Inflammatory macrophage treated with lipopolysaccharide for 4 hours (primary cell): Measurements from ENCODE around the gene WSCD1.
A peak's percentile ranks its signal among the peaks of the same experiment; 100 is the strongest.

ENCODE experiments used
- DNase-seq: peaks from one replicate; pipeline ENCODE4 v3.0.0-alpha.2; 2020

Gene WSCD1

DNA sequence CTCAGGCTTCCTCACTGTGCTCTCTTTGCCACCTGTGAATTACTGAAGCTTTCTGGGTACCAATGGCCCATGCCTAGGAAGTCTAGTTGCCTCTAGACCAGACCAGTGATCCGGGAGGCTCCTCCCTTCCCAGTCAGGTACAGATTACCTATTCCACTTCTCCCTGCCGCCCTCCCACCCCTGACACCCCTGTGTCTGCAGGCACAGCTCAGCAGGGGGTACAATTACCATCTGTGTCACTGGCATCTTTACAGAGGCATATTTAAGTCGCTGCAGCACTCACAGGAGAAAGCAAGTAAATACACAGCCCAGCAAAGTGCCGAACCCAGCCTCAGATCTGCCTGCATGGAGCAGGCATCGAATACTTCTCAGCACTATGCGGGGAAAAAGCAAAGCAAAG lies 5.3 kb upstream of the WSCD1 start:
- no peak for DNase-seq

DNA sequence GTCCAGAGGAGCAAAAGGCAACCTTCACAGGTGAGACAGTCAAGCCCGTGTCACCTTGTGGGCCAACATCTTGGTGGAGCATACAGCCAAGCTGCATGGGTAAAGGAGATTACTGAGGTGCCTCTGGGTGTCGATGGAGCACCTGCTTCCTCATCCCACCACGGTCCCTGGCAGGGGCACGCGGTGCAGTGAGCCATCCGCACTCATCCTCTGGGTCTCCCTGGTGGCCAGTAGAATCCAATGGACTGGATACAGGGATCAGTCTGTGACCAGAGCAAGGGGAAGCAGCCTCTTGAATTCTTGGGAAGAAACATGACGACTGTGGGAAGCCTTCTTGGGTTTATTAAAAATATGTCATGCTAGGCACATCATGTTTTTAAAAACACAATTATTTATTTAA lies 4.8 kb upstream of the WSCD1 start:
- no peak for DNase-seq

DNA sequence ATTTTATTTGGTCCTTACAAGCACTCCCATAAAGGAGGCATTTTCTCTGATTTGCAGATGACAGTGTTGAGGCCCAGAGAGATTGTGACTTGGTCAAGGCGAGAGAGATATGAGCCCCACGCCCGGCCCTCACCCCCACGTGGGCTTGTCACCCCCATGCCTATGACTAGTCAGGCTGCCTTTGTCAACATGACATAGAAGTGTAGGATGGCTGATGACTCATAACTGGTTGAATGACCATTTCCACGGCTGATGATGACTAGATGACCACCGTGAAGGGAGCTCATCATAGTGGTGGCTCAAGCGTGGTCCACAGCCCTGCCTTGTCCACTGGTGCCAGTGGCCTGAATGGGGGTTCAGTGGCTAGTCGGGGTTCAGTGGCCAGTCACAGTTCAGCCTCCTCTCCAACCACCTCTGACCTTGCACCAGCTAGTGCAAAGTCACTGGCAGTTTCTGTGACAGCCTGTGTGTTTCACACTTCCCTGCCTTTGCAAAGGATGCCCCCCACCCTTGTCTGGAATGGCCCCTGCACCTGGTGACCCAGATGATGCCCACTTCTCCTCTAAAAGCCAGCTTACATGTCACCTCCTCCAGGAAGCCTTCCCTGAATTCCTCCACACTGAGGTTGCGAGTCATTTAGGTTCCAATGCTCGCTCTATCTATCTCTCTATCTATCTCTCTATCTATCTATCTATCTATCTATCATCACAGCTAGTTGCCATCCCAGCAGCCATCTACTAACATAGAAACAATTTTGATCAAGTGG lies 3.8 kb upstream of the WSCD1 start:
- DNase-seq = peak; percentile 16

- peak; percentile 27 for DNase-seq
These were observed 3.1 kb upstream of the WSCD1 start for GRCh38 chr17:6067060-6067459.

- no peak for DNase-seq
These were observed 292 bp downstream of the WSCD1 start for GRCh38 chr17:6070430-6070912.

DNA sequence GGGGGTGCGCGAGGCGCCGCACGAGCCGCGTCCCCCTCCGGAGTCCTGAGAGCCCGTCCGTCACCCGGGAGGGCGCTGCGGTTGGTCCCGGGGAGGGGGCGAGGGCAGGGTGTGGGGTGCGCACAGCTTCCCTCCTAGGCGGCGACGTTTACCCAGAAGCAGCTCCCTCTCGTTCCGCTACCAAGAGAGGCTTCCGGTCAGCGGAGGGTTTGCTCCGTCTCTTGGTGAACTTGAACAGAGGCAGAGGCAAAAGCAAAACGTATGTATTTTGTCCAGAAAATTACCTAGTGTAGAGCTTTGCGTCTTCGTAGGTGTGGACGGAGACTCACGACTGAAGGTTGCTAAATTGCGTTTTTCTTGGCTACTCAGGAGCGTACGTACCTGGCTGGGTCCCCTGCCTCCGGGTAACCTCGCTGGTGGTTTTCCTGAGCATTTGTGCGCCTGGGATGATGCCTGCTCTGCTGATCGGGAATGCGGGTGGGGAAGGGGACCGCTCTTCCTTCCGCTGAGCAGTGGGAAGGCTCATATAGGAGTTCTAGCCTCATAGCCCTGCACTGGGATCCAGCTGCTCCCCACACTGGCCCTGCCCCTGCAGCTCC lies 833 bp downstream of the WSCD1 start:
- DNase-seq = no peak

DNA sequence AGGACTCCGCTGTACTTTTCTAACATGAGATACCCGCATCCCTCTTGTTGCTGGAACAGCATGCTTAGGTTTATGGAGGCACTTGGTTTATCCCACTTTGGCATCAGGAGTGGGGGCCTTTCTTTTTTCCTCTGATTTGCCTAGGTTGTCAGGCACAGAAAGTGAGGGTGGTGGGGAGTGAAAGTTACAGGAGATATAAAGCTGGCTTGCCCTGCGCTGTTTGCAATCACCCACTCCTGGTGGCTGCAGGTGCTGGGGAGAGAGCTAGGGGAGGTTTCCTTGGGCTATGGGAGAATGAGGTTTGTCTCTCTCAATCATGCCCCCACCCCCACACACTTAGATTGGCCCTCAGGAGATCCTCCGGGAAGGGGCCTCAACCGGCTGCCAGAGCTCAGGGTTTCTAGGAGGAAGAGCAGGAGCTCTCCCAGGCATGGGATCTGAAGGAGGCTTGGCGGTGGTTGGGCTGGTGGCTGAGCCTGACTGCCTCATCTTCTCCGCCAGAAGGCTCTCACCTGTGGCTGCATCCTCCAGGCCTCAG lies 1.4 kb downstream of the WSCD1 start:
- DNase-seq = no peak

- no peak for DNase-seq
These were observed 2.0 kb downstream of the WSCD1 start for GRCh38 chr17:6072157-6072556.

- no peak for DNase-seq
These were observed 2.4 kb downstream of the WSCD1 start for GRCh38 chr17:6072611-6073010.

DNA sequence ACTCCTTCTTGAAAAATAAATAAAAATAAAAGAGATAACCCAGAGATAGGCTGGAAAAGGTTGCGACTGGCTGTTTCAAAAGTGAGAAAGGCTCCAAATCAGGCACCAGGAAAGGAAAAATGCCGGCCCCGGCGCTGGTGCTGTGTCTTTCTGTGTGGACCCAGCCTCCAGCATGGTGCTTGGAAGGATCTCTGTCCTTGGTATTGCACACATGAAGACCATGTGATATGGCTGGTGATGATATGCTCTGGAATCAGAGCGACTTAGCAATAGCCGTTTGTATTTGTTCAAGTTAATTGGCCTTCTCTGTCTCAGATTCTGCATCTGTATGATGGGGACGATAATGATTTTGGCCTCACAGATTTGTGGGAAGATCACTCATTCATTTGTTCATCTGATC lies 3.4 kb downstream of the WSCD1 start:
- no peak for DNase-seq

- no peak for DNase-seq
These were observed 4.9 kb downstream of the WSCD1 start for GRCh38 chr17:6075050-6075449.

- no peak for DNase-seq
These were observed 5.7 kb downstream of the WSCD1 start for GRCh38 chr17:6075845-6076244.

GRCh38 chr17:6077752-6078151 lies 7.6 kb downstream of the WSCD1 start:
- no peak for DNase-seq

- DNase-seq = no peak
These were observed 8.3 kb downstream of the WSCD1 start for GRCh38 chr17:6078458-6078871.

DNA sequence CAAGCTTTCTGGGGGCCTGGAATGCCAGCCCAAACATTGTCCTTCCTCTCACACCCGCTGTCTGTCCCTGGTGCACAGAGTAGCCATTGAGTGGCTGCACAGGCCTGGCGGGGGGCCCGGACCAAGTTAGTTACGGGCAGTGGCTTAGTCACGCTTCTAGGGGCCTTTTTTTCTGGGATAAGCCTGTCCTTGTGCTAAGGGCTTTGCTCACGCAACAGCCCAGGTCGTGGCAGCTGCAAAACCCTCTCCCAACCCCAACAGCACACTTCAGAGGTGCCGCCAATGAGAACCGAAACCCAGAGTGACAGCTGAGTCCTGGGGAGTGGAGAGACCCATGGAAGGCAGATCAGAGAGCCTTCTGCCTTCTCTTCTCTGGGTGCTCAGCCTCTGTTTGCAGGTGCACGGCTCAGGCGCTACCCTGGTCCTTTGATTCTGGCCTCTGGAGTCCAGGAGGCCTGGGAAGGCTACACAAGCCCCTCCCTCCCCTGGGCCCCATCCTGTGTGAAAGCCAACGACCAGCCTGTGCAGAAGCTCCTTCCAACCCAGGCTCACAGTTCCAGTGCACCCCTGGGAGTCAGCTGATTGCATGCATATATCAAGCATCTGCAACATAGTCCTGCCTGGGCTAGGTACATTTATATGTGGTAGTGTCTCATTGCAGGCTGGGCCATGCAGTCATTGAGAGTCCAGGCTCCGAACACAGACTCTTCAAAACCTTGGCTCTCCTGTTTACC lies 9.1 kb downstream of the WSCD1 start:
- no peak for DNase-seq

GRCh38 chr17:6079960-6080359 lies 9.8 kb downstream of the WSCD1 start:
- DNase-seq = no peak

DNA sequence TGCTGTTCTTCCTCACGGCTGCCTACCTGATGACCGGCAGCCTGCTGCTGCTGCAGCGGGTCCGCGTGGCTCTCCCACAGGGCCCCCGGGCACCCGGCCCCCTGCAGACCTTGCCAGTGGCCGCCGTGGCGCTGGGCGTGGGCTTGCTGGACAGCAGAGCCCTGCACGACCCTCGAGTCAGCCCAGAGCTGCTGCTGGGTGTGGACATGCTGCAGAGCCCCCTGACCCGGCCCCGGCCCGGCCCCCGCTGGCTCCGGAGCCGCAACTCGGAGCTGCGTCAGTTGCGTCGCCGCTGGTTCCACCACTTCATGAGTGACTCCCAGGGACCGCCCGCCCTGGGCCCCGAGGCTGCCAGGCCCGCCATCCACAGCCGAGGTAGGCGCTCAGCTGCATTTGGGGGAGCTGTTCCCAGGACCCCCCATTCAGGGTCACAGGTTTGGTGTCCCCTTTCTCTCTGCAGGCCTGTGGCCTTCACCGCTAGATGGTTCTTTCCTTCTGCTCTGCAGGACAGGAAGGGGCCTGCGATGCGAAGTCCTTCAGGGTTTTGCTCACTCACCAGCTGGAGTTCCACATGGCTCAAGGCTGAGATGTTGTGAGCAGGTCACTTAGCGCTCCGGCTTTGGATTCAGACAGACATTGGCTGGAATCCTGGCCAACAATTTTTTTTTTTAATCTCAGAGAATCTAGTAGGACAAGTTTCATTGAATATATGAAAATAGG lies 10.7 kb downstream of the WSCD1 start:
- no peak for DNase-seq

GRCh38 chr17:6082335-6082734 lies 12.2 kb downstream of the WSCD1 start:
- no peak for DNase-seq

GRCh38 chr17:6084311-6085161 lies 14.4 kb downstream of the WSCD1 start:
- DNase-seq = no peak

- DNase-seq = no peak
These were observed 15.6 kb downstream of the WSCD1 start for GRCh38 chr17:6085812-6086211.

DNA sequence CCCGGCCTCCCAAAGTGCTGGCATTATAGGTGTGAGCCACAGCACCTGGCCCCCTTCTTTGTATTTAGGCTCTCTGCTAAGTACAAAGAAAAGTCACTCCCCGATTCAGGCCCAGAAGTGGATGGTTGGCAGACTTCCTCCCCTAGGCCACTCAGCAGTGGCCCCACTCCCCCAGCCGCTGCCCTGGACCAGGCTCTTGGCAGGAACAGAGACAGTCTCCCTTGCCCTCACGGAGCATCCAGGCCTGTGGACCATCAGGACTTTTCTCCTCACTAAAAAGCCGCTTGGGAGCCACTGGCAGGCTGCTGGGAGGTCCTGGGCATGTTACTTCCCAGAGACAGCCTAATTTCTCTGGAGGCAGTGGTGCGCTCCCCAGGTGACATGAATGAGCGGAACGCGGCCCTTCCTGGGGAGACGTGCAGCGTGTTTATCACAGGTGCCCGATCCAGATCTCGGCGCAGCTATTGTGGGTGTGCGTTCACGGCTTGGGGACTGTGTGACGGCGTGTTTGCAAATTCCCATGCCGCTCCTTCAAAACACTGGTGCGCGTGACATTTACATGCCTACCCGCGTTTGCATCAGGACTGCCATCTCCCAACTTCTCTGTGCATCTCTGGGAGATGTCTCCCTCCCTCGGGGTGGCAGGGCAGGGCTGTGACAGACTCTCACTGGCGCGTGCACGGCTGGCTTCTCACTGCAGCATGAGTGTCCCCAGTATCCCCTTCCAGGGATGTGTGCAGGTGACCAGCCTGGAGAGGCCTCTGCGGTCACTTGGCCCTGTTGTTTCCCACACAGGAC lies 16.6 kb downstream of the WSCD1 start:
- DNase-seq = no peak
